Lower leg skin (tissue), 4 donors: ENCODE data around the gene PDSS2. TPM values are rescaled to one million over a fixed set of nuclear protein-coding genes. Genes with fewer than 3 reads are reported as not detected.
A peak's percentile ranks its signal among the peaks of the same experiment; 100 is the strongest.

Experiments used
- DNase-seq, 2 donors: peaks; one replicate each; pipeline ENCODE4 v3.0.0-alpha.2; 2019; ENCODE audit warnings: low spot score in 2 of 2
- H3K4me3 ChIP-seq: fragments of 200-600 bp; sonication (generic); 2 replicates; pipeline ENCODE4 v1.5.1; 2017; ENCODE audit warnings: mild to moderate bottlenecking, low read depth; ENCODE audit not compliant: poor library complexity, severe bottlenecking
- POLR2A ChIP-seq, 2 donors: fragments of 450-650 bp; IDR thresholded peaks; one replicate each; pipeline ENCODE4 v1.6.1; 2016 to 2017; ENCODE audit warnings: antibody characterized with exemption in 2 of 2, mild to moderate bottlenecking in 1 of 2, moderate library complexity in 1 of 2
- WGBS, 2 donors: methylation state at CpG; one replicate each; pipeline ENCODE4 v1.1.5; 2018; 5-methylcytosine and 5-hydroxymethylcytosine counted together
- intact Hi-C: fragments of 100-400 bp; cut with DNase I; formaldehyde crosslinking; loops from one replicate; pipeline ENCODE4 v1.15.0; 2023; ENCODE audit warnings: low total_unique reads
- total RNA-seq, 4 donors: library from RNA; depleted of rRNA; stranded (reverse); fragments of >200 nt; gene quantifications; one replicate each; pipeline ENCODE4 v1.1.0, GENCODE V29; 2016
- TF ChIP-seq, protein P1 (sequence below), 3 donors: fragments of 450-650 bp; IDR thresholded peaks; one replicate each; pipeline ENCODE4 v1.5.1; 2016; ENCODE audit warnings: antibody characterized with exemption in 3 of 3, mild to moderate bottlenecking in 3 of 3, moderate library complexity in 2 of 3

The PDSS2 gene
- total RNA-seq, 4 donors from 2014 or later = 6.9 to 14.8 (median 11.4) TPM

DNA sequence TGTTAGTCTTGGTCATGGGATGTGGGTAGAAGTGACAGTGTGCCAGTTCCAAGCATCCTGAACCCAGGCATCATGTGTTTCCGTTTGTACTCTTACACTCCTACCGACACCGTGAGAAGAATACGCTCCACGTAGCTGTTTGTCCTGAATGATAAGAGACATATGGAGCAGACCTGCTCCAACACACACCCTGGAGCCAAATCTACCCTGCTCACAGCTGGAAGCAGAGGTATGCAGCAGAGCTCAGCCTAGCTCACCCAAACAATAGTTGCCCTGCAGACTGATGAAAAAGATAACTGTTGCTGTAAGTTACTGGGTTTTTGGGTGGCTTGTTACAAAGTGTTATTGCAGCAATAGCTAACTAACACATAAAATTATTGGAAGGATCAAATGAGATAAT lies 14.3 kb upstream of the PDSS2 start:
- DNase-seq = no peak
- WGBS, 2 donors = 33 to 35% methylated on average over 5 of the region's 5 CpGs
- TF ChIP-seq POLR2A (IDR thresholded peaks at IDR 0.05) = no peak
- TF ChIP-seq, protein P1, sequence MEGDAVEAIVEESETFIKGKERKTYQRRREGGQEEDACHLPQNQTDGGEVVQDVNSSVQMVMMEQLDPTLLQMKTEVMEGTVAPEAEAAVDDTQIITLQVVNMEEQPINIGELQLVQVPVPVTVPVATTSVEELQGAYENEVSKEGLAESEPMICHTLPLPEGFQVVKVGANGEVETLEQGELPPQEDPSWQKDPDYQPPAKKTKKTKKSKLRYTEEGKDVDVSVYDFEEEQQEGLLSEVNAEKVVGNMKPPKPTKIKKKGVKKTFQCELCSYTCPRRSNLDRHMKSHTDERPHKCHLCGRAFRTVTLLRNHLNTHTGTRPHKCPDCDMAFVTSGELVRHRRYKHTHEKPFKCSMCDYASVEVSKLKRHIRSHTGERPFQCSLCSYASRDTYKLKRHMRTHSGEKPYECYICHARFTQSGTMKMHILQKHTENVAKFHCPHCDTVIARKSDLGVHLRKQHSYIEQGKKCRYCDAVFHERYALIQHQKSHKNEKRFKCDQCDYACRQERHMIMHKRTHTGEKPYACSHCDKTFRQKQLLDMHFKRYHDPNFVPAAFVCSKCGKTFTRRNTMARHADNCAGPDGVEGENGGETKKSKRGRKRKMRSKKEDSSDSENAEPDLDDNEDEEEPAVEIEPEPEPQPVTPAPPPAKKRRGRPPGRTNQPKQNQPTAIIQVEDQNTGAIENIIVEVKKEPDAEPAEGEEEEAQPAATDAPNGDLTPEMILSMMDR (IDR thresholded peaks at IDR 0.05) = no peak
- no peak overlapping the region for H3K4me3 ChIP-seq
- intact Hi-C loops = no loop called here

DNA sequence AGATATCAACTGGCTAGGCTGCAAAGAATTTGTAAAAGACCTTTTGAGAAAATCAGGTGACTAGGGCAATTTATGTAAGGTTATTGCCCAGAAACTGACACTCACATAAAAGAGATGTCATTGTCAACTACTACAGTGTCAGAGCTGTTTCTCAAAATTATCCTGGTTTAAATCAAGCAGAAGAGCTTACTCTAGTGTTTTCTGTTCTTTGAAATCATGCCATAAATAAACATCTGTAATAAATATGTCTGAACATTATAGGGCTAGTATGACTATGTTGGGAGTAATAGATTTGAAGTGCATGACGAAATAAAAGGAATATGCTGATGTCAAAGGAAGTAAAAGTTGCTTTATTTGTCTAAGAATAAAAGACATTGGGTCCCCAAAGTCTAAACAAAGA lies 11.0 kb upstream of the PDSS2 start:
- WGBS, 2 donors = 67% methylated on average over 1 of the region's 1 CpG
- DNase-seq = no peak
- no peak overlapping the region for H3K4me3 ChIP-seq
- TF ChIP-seq, protein P1 (IDR thresholded peaks at IDR 0.05) = no peak
- no peak for TF ChIP-seq POLR2A (IDR thresholded peaks at IDR 0.05)
- intact Hi-C loops = no loop called here

DNA sequence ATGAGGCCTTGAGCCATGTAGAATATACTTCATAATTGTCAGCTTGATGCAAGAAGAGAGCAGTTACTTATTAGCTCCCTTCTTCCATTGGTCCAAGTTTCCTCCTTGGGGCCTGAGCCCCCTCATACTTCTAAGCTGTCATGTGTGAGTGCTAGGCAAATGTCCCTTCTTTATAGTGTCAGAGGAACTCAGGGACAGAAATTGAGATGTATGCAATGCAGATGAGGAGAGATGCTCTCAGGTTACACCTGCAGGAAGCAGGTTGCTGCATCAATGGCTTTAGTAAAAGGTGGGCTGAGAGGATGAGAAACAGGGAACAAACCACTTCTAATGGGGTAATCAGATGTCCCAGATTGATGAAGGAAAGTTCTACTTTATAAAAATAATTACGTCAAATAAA lies 6.7 kb upstream of the PDSS2 start:
- TF ChIP-seq POLR2A (IDR thresholded peaks at IDR 0.05) = no peak
- TF ChIP-seq, protein P1 (IDR thresholded peaks at IDR 0.05) = no peak
- DNase-seq = no peak
- intact Hi-C loops = no loop called here
- H3K4me3 ChIP-seq = no peak overlapping the region
- 76 to 93% methylated on average over 1 of the region's 1 CpG for WGBS, 2 donors

DNA sequence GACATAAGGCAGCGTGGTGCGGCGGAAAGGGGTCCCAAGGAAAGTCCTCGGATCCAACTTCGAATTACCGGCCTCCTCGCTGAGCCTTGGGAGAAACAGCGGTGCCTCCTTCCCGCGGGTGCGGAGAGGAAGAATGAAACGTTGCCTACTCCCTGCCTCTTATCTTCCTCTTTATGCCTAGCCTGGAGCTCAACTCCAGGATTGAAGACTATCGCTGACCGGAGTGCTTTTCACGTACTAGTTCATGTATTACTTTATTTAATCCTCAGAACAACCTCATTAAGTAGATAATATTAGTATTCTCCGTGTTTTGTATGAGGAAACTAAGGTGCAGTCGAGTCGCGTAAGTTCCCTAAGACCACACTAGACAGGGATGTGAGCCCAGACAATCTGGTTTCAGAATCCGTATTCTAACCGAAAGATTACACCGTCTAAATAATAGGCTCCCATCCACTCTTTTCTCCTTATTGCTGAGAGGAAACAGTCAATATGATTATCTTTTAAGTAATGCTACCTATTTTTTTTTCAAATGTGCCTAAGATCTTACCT lies 793 bp upstream of the PDSS2 start:
- H3K4me3 ChIP-seq = peak overlapping the region; percentile 83
- intact Hi-C loops = no loop called here
- DNase-seq = no peak
- no peak for TF ChIP-seq POLR2A (IDR thresholded peaks at IDR 0.05)
- TF ChIP-seq, protein P1 (IDR thresholded peaks at IDR 0.05) = no peak
- 33 to 37% methylated on average over 19 to 22 of the region's 22 CpGs for WGBS, 2 donors

DNA sequence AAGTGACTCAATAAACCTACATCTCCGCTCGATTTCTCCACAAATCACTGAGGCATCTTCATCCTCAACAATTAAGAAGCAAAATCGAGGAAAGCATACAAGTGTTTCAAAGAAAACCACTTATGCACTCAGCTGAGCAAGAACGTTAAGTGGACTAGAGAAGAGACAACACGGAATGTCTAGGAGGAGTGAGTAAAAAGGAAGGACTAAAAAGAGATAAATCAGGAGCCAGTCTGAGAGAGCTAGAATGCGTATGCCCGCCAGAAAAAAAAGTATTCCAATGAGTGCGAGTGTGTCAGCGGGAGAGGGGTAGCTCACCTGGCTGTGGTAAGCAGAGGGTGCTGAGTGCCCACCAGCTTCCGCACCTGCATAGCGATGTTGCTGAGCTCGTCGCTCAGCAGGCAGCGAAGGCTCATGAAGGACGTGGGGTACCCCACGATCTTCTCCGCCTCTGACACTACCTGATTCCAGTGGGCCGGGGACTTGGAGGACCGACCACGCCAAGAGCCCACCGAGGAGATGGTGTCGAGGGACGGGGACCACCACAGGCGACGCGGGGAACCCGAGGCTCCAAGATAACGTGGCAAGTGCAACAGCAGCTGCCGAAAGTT lies 587 bp downstream of the PDSS2 start:
- peak overlapping the region; percentile 83 for H3K4me3 ChIP-seq
- 1% methylated on average over 27 to 29 of the region's 29 CpGs for WGBS, 2 donors
- TF ChIP-seq, protein P1 (IDR thresholded peaks at IDR 0.05) = no peak
- no peak for TF ChIP-seq POLR2A (IDR thresholded peaks at IDR 0.05)
- DNase-seq = peak; percentile 19 to 86
- intact Hi-C loops = no loop called here

DNA sequence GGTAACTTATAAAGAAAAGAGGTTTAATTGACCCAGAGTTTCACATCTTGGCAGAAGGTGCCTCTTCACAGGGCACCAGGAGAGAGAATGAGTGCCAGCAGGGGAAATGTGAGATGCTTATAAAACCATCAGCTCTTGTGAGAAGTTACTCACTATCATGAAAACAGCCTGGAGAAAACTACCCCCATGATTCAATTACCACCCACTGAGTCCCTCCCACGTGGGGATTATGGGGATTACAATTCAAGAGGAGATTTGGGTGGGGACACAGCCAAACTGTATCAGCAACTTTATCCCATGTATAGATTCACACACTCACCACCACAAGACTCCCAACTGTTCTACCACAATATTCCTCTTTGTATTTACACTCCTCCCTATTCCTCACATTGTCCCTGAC lies 10.6 kb downstream of the PDSS2 start:
- 57 to 69% methylated on average over 1 of the region's 1 CpG for WGBS, 2 donors
- TF ChIP-seq POLR2A (IDR thresholded peaks at IDR 0.05) = no peak
- TF ChIP-seq, protein P1 (IDR thresholded peaks at IDR 0.05) = no peak
- no peak overlapping the region for H3K4me3 ChIP-seq
- no peak for DNase-seq
- intact Hi-C loops = no loop called here
